ENCODE data around the gene RNU6-9. TPM values are rescaled to one million over a fixed set of nuclear protein-coding genes. Genes with fewer than 3 reads are reported as not detected.

Gene RNU6-9
- total RNA-seq, 1 donor from 2014 or later = not detected

GRCh38 chr19:861141-861755, 32.0 kb upstream of the RNU6-9 start:
- peaks cover 4% of the 10 kb centered on the region for H3K36me3 Mint-ChIP-seq (ENCODE audit: low read depth, unreplicated experiment)
- H3K4me1 ChIP-seq (ENCODE audit: insufficient read depth, low read length) = no peaks in the 10 kb centered on the region
- no peak overlapping the region for H3K27ac ChIP-seq (ENCODE audit: low read depth, low read length)
- TF ChIP-seq, protein P1, sequence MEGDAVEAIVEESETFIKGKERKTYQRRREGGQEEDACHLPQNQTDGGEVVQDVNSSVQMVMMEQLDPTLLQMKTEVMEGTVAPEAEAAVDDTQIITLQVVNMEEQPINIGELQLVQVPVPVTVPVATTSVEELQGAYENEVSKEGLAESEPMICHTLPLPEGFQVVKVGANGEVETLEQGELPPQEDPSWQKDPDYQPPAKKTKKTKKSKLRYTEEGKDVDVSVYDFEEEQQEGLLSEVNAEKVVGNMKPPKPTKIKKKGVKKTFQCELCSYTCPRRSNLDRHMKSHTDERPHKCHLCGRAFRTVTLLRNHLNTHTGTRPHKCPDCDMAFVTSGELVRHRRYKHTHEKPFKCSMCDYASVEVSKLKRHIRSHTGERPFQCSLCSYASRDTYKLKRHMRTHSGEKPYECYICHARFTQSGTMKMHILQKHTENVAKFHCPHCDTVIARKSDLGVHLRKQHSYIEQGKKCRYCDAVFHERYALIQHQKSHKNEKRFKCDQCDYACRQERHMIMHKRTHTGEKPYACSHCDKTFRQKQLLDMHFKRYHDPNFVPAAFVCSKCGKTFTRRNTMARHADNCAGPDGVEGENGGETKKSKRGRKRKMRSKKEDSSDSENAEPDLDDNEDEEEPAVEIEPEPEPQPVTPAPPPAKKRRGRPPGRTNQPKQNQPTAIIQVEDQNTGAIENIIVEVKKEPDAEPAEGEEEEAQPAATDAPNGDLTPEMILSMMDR (IDR thresholded peaks at IDR 0.05; ENCODE audit: insufficient read depth, low read depth, low read length) = no peak
- TF ChIP-seq EZH2 (IDR thresholded peaks at IDR 0.05; ENCODE audit: insufficient read depth, low read length) = no peak
- FAIRE-seq = no peak
- H3K36me3 ChIP-seq (ENCODE audit: insufficient read depth, low read length) = no peaks in the 10 kb centered on the region
- H3K4me3 ChIP-seq (ENCODE audit: insufficient read depth, low read depth, low read length) = no peak overlapping the region
- H3K4me2 ChIP-seq (ENCODE audit: low read length) = no peak overlapping the region
- peaks cover 3% of the 10 kb centered on the region for H4K20me1 ChIP-seq (ENCODE audit: insufficient read depth, low read length)
- H3K27me3 Mint-ChIP-seq (ENCODE audit: low read depth, unreplicated experiment) = peaks cover 13% of the 10 kb centered on the region
- DNase-seq (ENCODE audit: low read depth) = no peak
- H3K9me3 ChIP-seq (ENCODE audit: insufficient read depth, low read depth, low read length) = no peaks in the 10 kb centered on the region
- H3K9ac ChIP-seq (ENCODE audit: low read length) = no peak overlapping the region
- H3K4me3 Mint-ChIP-seq (ENCODE audit: unreplicated experiment) = no peak overlapping the region
- H3K4me1 Mint-ChIP-seq (ENCODE audit: low read depth, unreplicated experiment) = no peaks in the 10 kb centered on the region
- H3K79me2 ChIP-seq (ENCODE audit: insufficient read depth, low read length) = no peaks in the 10 kb centered on the region
- no peak overlapping the region for H2AFZ ChIP-seq (ENCODE audit: low read depth, low read length)
- H3K9me3 Mint-ChIP-seq (ENCODE audit: unreplicated experiment) = no peaks in the 10 kb centered on the region
- H3K27me3 ChIP-seq (ENCODE audit: insufficient read depth, low read length) = peaks cover 3% of the 10 kb centered on the region
- no peak overlapping the region for H3K27ac Mint-ChIP-seq (ENCODE audit: unreplicated experiment)

DNA sequence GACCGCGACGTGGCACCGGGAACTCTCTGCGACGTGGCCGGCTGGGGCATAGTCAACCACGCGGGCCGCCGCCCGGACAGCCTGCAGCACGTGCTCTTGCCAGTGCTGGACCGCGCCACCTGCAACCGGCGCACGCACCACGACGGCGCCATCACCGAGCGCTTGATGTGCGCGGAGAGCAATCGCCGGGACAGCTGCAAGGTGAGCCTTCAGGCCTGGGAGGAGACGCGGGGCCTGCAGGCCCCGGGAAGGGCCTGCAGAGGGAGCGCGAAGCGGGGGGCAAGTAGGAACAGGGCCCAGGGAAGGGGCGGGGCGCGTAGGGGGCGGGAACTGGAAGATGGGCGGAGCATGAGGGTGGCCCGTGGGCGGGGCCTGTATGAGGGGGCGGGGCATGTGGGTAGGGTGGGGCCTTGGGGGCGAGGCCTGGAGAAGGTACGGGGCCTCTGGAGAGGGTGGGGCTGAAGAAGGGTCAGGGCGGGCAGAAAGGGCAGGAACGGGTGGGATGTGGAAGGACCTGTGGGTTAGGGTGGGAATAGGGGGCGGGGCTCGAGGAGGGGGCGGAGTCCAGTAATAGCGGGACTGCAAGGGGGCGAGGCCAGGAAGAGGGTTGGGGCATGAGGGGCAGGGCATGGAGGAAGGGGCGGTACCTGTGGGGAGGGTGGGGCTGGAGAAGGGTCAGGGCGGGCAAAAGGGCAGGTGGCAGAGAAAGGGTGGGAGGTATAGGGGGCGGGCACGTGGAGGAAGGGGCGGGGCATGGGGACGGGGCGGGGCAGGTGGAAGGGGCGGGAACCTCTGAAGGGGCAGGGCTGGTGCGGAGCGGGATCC, 31.3 kb upstream of the RNU6-9 start:
- no peak overlapping the region for H2AFZ ChIP-seq (ENCODE audit: low read depth, low read length)
- H4K20me1 ChIP-seq (ENCODE audit: insufficient read depth, low read length) = peaks cover 3% of the 10 kb centered on the region
- no peaks in the 10 kb centered on the region for H3K4me1 Mint-ChIP-seq (ENCODE audit: low read depth, unreplicated experiment)
- H3K79me2 ChIP-seq (ENCODE audit: insufficient read depth, low read length) = no peaks in the 10 kb centered on the region
- no peak overlapping the region for H3K4me2 ChIP-seq (ENCODE audit: low read length)
- no peak for FAIRE-seq
- DNase-seq (ENCODE audit: low read depth) = no peak
- no peaks in the 10 kb centered on the region for H3K9me3 ChIP-seq (ENCODE audit: insufficient read depth, low read depth, low read length)
- peaks cover 3% of the 10 kb centered on the region for H3K27me3 ChIP-seq (ENCODE audit: insufficient read depth, low read length)
- TF ChIP-seq EZH2 (IDR thresholded peaks at IDR 0.05; ENCODE audit: insufficient read depth, low read length) = no peak
- TF ChIP-seq, protein P1 (IDR thresholded peaks at IDR 0.05; ENCODE audit: insufficient read depth, low read depth, low read length) = no peak
- H3K9ac ChIP-seq (ENCODE audit: low read length) = no peak overlapping the region
- H3K27ac ChIP-seq (ENCODE audit: low read depth, low read length) = no peak overlapping the region
- peaks cover 13% of the 10 kb centered on the region for H3K27me3 Mint-ChIP-seq (ENCODE audit: low read depth, unreplicated experiment)
- no peaks in the 10 kb centered on the region for H3K4me1 ChIP-seq (ENCODE audit: insufficient read depth, low read length)
- peaks cover 4% of the 10 kb centered on the region for H3K36me3 Mint-ChIP-seq (ENCODE audit: low read depth, unreplicated experiment)
- H3K27ac Mint-ChIP-seq (ENCODE audit: unreplicated experiment) = no peak overlapping the region
- H3K4me3 ChIP-seq (ENCODE audit: insufficient read depth, low read depth, low read length) = no peak overlapping the region
- no peaks in the 10 kb centered on the region for H3K9me3 Mint-ChIP-seq (ENCODE audit: unreplicated experiment)
- no peak overlapping the region for H3K4me3 Mint-ChIP-seq (ENCODE audit: unreplicated experiment)
- H3K36me3 ChIP-seq (ENCODE audit: insufficient read depth, low read length) = no peaks in the 10 kb centered on the region
